Calu3 (cell line): ENCODE results near the gene CLDN6. TPM values are rescaled to one million over a fixed set of nuclear protein-coding genes. Genes with fewer than 3 reads are reported as not detected.

ENCODE experiments used
- BruUV-seq: library from RNA; stranded (reverse); fragments of 400-500 nt; replicated peaks from 2 replicates; lab custom pipeline; 2021; lab: Mats Ljungman, UMichigan
- CTCF ChIA-PET: fragments of 300-600 bp; sonication (Branson Sonifier 250); formaldehyde crosslinking; loops from one replicate; lab custom pipeline; 2022; ENCODE audit warnings: antibody characterized with exemption; lab: Charles Lee
- DNase-seq: peaks from one replicate; pipeline ENCODE4 v3.0.0; 2022
- H3K27ac Mint-ChIP-seq: one replicate; pipeline ENCODE4 v1.8.0; 2022; ENCODE audit warnings: mixed read lengths; ENCODE audit not compliant: unreplicated experiment
- H3K27me3 Mint-ChIP-seq: one replicate; pipeline ENCODE4 v1.8.0; 2022; ENCODE audit warnings: mixed read lengths; ENCODE audit not compliant: unreplicated experiment
- H3K36me3 Mint-ChIP-seq: one replicate; pipeline ENCODE4 v1.8.0; 2022; ENCODE audit warnings: mild to moderate bottlenecking, moderate library complexity, mixed read lengths; ENCODE audit not compliant: insufficient read depth, unreplicated experiment
- H3K4me1 Mint-ChIP-seq: one replicate; pipeline ENCODE4 v1.8.0; 2022; ENCODE audit warnings: mild to moderate bottlenecking, low read depth, mixed read lengths; ENCODE audit not compliant: unreplicated experiment
- H3K4me3 Mint-ChIP-seq: one replicate; pipeline ENCODE4 v1.8.0; 2022; ENCODE audit warnings: mild to moderate bottlenecking, low read depth, moderate library complexity, mixed read lengths; ENCODE audit not compliant: unreplicated experiment
- H3K9me3 Mint-ChIP-seq: one replicate; pipeline ENCODE4 v1.8.0; 2022; ENCODE audit warnings: low read depth, mixed read lengths; ENCODE audit not compliant: unreplicated experiment
- CTCF ChIP-seq: fragments of 200-600 bp; IDR thresholded peaks from one replicate; pipeline ENCODE4 v1.8.0; 2022; ENCODE audit warnings: antibody characterized with exemption; ENCODE audit not compliant: unreplicated experiment
- intact Hi-C: fragments of 100-400 bp; cut with micrococcal nuclease; formaldehyde crosslinking; loops from one replicate; pipeline ENCODE4 v1.10.0; 2022; ENCODE audit not compliant: unreplicated experiment
- total RNA-seq: library from RNA; stranded (reverse); gene quantifications from 2 replicates; pipeline ENCODE4 v1.2.3, GENCODE V29; 2022

CLDN6 gene
- total RNA-seq, 1 experiment from 2014 or later = 2.1 TPM

- peak overlapping the region; percentile 88 for H3K4me3 Mint-ChIP-seq
- intact Hi-C loops = no loop called here
- peaks cover 45% of the 10 kb centered on the region for H3K36me3 Mint-ChIP-seq
- H3K4me1 Mint-ChIP-seq = peaks cover 40% of the 10 kb centered on the region
- CTCF ChIA-PET = interaction anchor here (0.6 to 1.9 kb wide), 3 partner anchors 10 to 32 kb away, joined by 4 to 8 read pairs (median 5); no protein-coding TSS in a partner anchor
- TSS peak; percentile 60 for BruUV-seq
- H3K27ac Mint-ChIP-seq = peak overlapping the region; percentile 82
- peak; percentile 48 for DNase-seq
- no peaks in the 10 kb centered on the region for H3K9me3 Mint-ChIP-seq
- H3K27me3 Mint-ChIP-seq = no peaks in the 10 kb centered on the region
- TF ChIP-seq CTCF = no peak
Measured at GRCh38 chr16:2979669-2980226, 38.2 kb downstream of the CLDN6 start.

GRCh38 chr16:2977440-2977839, 40.5 kb downstream of the CLDN6 start:
- intact Hi-C loops = no loop called here
- no peaks in the 10 kb centered on the region for H3K9me3 Mint-ChIP-seq
- peak overlapping the region; percentile 19 for H3K4me3 Mint-ChIP-seq
- CTCF ChIA-PET = interaction anchor here (0.6 to 1.6 kb wide), 3 partner anchors 7 to 1561 kb away, joined by 3 to 5 read pairs (median 3); partner anchors contain the start of gene CDIP1
- BruUV-seq = no TSS peak
- no peak for TF ChIP-seq CTCF
- H3K4me1 Mint-ChIP-seq = peaks cover 36% of the 10 kb centered on the region
- peaks cover 53% of the 10 kb centered on the region for H3K36me3 Mint-ChIP-seq
- peak; percentile 35 for DNase-seq
- H3K27me3 Mint-ChIP-seq = no peaks in the 10 kb centered on the region
- no peak overlapping the region for H3K27ac Mint-ChIP-seq

- TF ChIP-seq CTCF = no peak
- CTCF ChIA-PET = no interaction called here
- BruUV-seq = no TSS peak
- Mint-ChIP-seq H3K4me3 (no peak overlapping the region), H3K36me3 (peaks cover 54% of the 10 kb centered on the region), H3K27me3 (no peaks in the 10 kb centered on the region), H3K4me1 (peaks cover 36% of the 10 kb centered on the region), H3K9me3 (no peaks in the 10 kb centered on the region), H3K27ac (no peak overlapping the region)
- DNase-seq = no peak
- intact Hi-C loops = no loop called here
Measured at GRCh38 chr16:2976673-2977072, 41.3 kb downstream of the CLDN6 start.

- Mint-ChIP-seq H3K4me3 (no peak overlapping the region), H3K9me3 (no peaks in the 10 kb centered on the region), H3K36me3 (peaks cover 57% of the 10 kb centered on the region), H3K27me3 (no peaks in the 10 kb centered on the region), H3K4me1 (peaks cover 35% of the 10 kb centered on the region), H3K27ac (no peak overlapping the region)
- no peak for DNase-seq
- no TSS peak for BruUV-seq
- CTCF ChIA-PET = interaction anchor here (0.7 kb wide), 1 partner anchor 9 kb away, joined by 4 read pairs; no protein-coding TSS in a partner anchor
- no peak for TF ChIP-seq CTCF
- intact Hi-C loops = no loop called here
Measured at GRCh38 chr16:2976201-2976600, 41.8 kb downstream of the CLDN6 start.
